GM13977 (cell line): Measurements from ENCODE around the gene DMRT2.

ENCODE experiments used
- DNase-seq: peaks from one replicate; pipeline ENCODE4 v3.0.0; 2012; ENCODE audit warnings: low spot score
- CTCF ChIP-seq: IDR thresholded peaks from 2 replicates; pipeline ENCODE4 v1.5.1; 2012; ENCODE audit warnings: mild to moderate bottlenecking, control low read depth; ENCODE audit not compliant: insufficient read depth; ENCODE audit errors: extremely low read depth, missing control alignments
- in situ Hi-C: fragments of 300-500 bp; cut with MboI; formaldehyde crosslinking; loops from one replicate; pipeline ENCODE4 v1.12.0; 2022; ENCODE audit warnings: low sequenced_read_pairs, low pct_unique_long_range_greater_than_20kb, mixed read lengths, inconsistent platforms; ENCODE audit not compliant: unreplicated experiment

DMRT2 gene

GRCh38 chr9:1044643-1045042 is 5.5 kb upstream of the DMRT2 start:
- DNase-seq: no peak
- in situ Hi-C loops: loop anchor here (10.0 kb wide), 1 partner anchor 70 kb away; the partner anchor contains the start of gene DMRT3
- TF ChIP-seq CTCF: no peak

- peak; percentile 22 for DNase-seq
- no peak for TF ChIP-seq CTCF
- in situ Hi-C loops: loop anchor here (10.0 kb wide), 1 partner anchor 72 kb away; the partner anchor contains the start of gene DMRT3
These were observed 3.3 kb upstream of the DMRT2 start for GRCh38 chr9:1046639-1047572.

- no peak for TF ChIP-seq CTCF
- DNase-seq: peak; percentile 45
- in situ Hi-C loops: loop anchor here (10.0 kb wide), 1 partner anchor 73 kb away; the partner anchor contains the start of gene DMRT3
These were observed 2.4 kb upstream of the DMRT2 start for GRCh38 chr9:1047591-1048230.

- in situ Hi-C loops: loop anchor here (10.0 kb wide), 1 partner anchor 73 kb away; the partner anchor contains the start of gene DMRT3
- peak; percentile 29 for DNase-seq
- TF ChIP-seq CTCF: no peak
These were observed 1.9 kb upstream of the DMRT2 start for GRCh38 chr9:1048231-1048619.

- DNase-seq: no peak
- in situ Hi-C loops: loop anchor here (10.0 kb wide), 1 partner anchor 74 kb away; the partner anchor contains the start of gene DMRT3
- no peak for TF ChIP-seq CTCF
These were observed 1.3 kb upstream of the DMRT2 start for GRCh38 chr9:1048811-1049210.

- peak; percentile 27 for DNase-seq
- in situ Hi-C loops: loop anchor here (10.0 kb wide), 1 partner anchor 75 kb away; the partner anchor contains the start of gene DMRT3
- no peak for TF ChIP-seq CTCF
These were observed 516 bp upstream of the DMRT2 start for GRCh38 chr9:1049641-1050040.
